GM21528 (cell line): ENCODE measurements around the gene VAMP4.

Source experiments
- ATAC-seq: cut with Tn5 transposase; IDR thresholded peaks from one replicate; pipeline ENCODE4 v1.9.1; 2021; ENCODE audit warnings: mild to moderate bottlenecking, moderate library complexity; ENCODE audit not compliant: unreplicated experiment, low FRiP score

Gene VAMP4, protein sequence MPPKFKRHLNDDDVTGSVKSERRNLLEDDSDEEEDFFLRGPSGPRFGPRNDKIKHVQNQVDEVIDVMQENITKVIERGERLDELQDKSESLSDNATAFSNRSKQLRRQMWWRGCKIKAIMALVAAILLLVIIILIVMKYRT

DNA sequence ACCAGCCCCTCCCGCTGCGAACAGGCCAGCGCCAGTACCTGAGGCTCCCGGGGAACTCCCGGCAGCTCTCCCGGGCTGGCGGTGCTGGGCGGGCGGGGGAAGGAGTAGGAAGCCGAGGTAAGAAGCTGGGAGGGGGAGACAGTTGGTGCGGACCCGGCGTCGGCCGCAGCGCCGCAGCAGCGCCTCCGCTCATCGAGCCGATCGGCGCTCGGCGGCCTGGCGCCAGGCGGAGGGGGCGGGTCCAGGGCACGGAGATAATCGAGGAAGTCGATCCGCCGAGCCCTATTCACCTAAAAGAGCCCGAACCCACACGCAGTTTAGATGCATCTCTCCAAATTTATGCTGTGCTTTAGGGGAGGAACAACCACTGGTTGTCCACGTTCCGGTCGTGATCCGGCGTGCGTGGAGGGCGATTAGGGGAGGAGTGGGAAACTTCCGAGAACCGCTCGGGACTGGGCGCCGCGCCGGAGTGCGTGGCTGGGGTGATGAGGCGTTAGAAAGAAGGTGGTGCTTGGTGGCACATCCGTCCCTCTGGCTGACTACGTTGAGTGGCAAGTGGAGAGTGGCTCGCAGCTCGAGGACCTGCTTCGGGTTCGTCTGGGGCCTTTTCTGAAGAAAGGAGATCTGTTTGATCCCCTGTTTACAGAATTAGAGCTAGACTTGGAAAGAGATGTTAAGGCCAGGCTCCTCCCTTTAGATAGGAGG, at the start of gene VAMP4:
VAMP4 (minus strand) TSS at position 194 of the 705 bp plus-strand sequence. CDS start 3,651 bp downstream, outside the sequence.
- peak; percentile 96 for ATAC-seq

DNA sequence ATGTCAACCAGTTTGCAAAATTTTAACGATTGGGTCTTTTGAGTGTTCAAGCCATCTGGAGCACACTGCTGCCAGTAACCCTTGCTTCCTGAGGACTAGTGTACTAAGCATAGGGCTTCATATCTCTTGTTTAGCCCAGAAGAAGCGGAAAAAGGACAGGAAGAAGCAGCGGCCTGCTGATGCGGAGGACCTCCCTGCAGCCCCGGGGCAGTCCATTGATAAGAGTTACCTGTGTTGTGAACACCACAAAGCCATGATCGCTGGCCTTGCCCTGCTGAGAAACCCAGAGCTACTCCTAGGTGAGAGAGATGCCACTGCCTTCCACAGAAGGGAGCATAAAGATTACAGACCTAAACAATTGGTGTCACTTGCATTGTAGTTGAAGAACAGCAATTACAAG, 48.5 kb upstream of the VAMP4 start:
- no peak for ATAC-seq

DNA sequence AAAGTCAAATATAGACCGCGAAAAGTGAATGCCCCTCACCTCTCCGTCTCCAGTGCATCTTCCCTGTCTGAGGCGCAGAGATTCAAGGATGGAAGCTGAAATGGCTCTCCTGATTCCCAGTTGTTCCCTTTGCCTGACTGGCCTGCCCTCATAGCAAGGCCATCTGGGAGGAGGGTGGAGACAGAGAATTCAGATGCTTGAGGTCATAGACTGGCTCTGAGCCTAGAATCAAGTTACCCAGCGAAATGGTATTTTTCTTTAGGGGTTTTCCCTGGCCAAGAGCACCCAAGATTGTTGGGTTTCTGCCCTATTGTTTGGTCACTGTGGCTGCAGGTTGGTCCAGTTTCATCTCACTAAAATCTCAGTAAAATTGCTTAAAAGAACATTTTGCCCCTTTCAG, 46.8 kb upstream of the VAMP4 start:
- no peak for ATAC-seq

DNA sequence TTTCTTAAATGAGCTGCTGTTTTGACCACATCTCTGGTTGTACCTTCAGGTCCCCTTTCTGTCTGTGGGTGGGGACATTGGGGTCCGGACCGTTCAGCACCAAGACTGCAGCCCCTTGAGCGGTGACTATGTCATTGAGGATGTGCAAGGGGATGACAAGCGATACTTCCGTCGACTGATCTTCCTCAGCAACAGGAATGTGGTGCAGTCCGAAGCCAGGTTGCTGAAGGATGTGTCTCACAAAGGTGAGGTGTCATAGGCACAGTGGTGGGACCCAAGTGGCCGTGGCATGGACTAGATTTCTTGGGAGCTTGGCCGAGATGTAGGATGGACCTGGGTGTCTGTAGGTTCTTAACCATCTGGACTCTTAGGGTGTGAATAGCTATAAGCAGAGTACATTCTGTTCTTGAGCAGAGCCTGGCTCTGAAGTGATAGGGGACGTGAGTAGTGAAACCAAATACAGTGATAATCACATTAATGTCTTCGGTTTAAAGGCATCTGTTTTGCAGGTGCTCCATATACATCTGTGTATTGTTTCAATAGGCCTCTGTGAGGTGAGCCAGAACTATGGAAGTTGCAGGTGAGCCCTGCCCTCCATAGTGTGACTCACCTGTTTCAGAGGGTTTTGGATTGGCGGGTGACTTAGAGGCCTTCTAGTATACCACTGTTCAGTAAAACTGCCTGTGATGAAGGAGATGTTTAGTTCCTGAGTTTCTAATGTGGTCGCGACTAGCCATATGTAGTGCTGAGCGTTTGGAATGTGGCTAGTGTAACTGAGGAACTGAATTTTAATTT, 46.0 kb upstream of the VAMP4 start:
- no peak for ATAC-seq

DNA sequence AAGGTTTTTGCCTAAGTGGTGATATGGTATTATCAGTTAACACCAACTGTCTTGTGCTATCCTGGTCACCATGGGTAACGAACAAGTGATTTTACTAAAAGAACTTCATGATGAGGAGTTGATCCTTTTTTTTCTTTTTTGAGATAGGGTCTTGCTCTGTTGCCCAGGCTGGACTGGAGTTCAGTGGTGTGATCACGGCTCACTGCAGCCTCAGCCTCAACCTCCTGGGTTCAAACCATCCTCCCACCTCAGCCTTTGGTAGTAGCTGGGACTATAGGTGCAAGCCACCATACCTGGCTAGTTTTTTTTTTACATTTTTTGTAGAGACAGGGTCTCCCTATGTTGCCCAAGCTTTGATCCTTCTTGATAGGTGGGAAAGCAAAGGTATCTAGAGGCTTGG, 44.7 kb upstream of the VAMP4 start:
- no peak for ATAC-seq

DNA sequence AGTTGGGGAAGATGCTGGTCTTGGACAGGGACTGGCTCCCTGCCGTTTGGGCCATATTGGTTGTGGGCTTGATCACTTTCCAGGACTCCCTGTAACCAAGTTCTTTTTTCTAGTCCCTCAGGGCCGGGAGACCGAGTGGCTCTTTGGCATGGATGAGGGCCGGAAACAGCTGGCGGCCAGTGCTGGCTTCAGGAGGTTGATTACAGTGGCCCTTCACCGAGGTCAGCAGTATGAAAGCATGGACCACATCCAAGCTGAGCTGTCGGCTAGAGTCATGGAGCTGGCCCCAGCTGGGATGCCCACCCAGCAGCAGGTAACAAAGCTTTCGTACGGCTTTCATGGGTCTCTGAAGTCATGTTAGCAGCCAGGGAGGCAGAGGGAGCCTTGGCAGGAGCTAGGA, 43.9 kb upstream of the VAMP4 start:
- no peak for ATAC-seq

DNA sequence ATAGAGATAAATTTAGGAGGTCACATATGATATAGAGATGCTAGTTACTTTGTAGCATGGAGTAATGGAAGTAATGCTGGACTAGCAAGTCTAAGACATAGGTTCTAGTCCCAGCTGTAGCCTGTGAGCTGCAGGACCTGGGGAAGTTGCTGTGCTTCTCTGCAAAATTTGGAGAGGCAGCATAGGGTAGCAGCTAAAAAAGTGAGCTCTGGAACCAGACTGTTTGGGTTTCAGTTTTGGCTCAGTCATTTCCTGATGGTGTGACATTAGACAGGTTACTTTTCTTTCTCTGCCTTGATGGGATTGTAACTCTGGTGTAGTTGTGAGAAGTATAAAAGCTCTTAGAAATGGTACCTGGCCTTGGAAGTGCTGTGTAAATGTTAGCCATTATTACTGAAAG, 42.9 kb upstream of the VAMP4 start:
- peak; percentile 17 for ATAC-seq

DNA sequence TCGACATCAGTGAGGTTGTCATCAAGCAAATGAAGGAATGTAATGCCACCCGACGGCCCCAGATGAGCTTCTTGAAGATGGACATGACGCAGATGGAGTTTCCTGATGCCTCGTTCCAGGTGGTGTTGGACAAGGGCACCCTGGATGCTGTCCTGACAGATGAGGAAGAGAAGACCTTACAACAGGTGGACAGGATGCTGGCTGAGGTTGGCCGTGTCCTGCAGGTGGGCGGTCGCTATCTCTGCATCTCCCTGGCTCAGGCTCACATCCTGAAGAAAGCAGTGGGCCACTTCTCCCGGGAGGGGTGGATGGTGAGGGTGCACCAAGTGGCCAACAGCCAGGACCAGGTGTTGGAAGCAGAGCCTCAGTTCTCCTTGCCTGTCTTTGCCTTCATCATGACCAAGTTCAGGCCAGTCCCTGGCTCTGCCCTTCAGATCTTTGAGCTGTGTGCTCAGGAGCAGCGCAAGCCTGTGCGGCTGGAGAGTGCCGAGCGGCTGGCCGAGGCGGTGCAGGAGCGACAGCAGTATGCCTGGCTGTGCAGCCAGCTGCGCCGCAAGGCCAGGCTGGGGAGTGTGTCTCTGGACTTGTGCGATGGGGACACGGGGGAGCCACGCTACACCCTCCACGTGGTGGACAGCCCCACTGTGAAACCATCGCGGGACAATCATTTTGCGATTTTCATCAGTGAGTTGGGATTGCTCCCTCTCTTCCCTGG, 42.1 kb upstream of the VAMP4 start:
- ATAC-seq, result no peak

DNA sequence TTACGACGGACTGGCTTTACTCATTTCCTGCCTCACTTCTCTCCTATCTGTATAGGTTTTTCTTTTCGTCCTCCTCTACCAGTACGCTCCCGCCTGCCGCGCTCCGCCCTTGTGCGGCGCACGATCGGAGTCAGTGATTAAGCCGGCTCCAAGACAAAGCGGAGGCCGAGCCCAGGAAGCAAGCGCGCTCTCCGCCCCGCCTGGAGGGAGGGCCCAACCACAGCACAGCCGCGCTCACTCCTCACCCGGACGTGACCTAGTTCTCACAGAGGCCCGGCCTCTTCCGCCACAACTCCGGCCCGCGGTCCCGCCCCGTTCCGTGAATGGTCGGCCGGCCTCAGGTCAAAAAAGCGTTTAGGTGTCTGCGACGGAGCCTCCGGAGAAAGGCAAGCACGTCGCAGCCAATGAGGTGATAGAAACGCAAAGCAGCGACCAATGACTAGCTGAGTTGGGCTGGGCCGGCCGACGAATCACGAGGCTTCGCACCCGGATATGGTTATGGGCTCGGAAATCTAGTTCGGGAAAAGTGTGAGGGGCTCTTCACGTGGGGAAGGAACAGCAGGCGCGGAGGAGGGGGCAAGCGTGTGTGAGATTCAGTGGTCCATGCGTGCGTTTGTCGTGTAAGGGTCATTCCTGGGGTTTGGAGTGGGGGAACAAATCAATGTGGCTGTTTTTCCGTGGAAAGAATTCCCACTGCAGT, 39.5 kb upstream of the VAMP4 start, which contains the start of gene METTL13:
METTL13 (plus strand) TSS at position 485 of the 700 bp plus-strand sequence. CDS start 308 bp downstream, outside the sequence.
- ATAC-seq, result peak; percentile 99

DNA sequence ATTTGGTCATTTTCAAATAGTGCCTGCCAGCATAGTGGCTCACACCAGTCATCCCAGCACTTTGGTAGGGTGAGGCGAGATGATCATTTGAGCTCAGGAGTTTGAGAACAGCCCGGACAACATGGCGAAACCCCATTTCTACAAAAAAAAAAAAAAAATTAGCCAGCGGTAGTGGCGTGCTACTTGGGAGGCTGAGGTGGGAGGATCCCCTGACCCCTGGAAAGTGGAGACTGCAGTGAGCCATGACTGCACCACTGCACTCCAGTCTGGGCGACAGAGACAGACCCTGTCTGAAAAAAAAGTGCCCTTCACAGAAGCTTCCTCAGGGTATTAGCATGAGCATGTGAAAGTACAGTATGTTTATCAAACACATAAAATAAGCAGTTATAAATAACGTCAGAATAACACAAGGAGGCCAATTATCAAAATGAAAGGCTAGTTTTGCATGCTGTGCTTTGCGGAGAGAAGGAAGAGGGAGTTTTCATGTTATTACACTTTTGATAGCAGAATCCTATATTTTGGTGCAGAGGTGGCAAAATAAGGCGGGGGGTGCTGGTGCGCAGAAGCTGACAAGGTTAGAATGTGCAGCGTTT, 38.8 kb upstream of the VAMP4 start:
- ATAC-seq, result no peak

DNA sequence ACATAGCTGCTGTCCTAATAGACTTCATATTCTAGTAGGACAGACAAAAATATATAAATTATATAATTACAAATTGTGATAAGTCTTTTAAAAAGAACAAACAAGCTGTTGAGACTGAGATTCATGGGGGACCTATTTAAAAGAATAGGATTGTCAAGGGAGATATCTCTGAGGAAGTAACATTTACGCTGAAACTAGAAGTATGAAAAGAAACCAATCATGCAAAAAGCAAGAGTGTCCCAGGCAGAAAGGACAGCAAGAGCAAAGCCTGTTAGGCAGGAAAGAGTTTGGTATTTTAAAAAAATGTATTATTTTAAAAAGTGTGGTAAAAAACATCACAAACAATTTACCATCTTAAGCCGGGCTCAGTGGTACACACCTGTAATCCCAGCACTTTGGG, 30.4 kb upstream of the VAMP4 start:
- ATAC-seq, result no peak

DNA sequence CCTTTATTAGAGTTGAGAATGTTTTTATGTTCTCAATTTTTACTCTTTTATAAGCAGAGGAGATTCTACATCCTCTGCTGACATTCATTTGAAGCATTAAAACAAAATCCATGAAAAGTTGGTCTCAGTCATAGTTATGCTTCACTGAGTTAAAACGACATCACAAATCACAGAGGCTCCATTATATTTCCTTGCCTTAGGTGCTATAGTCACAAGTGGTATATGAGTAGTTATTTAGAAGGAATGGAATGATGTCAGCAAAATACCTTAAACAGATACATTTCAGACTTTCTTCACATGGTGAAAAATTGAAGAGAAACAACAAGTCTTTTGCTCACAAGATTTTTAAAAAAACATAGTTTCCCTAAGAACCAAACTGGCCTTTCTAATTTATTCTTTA, 27.9 kb upstream of the VAMP4 start:
- no peak for ATAC-seq

DNA sequence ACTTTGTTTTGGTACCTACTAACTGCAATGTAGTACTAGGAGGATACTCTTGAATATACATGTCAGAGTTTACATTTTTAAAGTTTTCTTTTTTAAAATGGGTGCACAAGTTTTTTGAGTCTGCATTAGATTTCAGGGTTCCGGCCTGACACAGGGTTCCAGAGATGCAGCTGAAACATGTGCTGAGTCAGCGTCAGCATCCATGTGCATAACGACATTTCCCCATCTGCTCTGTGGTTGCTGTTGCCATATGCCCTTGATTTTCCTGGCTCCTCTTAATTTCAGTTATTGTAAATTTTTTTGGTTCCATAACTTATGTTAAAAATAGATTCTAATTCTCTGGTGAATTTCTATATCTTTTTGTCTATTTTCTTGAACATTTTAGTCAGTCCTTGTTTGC, 27.3 kb upstream of the VAMP4 start:
- no peak for ATAC-seq

DNA sequence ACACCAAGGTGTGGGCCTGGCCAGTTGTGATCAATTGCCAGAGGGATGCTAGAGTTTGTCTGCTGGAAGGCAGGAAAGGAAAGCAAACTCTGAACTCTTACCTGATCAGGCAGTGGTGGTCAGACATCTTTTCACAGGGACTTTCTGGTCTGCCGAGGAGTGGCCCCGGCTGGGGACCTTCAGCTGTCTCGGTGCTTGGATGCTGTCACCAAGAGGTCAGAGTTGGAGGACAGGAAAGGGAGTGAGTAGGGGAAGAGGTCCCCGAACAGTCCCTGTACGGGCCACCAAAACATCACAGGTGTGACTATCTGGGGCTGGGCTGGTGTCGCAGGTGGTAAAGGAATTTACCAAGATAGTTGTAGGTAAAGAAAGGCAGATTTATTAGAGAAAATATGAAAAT, 21.9 kb upstream of the VAMP4 start:
- ATAC-seq, result no peak

DNA sequence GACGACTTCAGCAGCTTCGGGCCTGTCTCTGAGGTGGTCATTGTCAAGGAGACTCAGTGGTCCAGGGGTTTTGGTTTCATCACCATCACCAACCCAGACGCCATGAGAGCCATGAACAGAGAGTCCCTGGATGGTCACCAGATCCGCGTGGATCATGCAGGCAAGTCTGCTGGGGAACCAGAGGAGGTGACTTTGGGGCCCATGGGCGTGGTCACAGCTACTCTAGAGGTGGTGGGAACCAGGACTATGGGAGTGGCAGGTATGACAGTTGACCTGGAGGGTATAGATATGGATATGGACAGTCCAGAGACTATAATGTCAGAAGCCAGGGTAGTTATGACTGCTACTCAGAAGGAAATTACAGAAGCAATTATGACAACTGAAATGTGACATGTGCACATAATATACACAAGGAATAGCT, 20.3 kb upstream of the VAMP4 start:
- no peak for ATAC-seq

DNA sequence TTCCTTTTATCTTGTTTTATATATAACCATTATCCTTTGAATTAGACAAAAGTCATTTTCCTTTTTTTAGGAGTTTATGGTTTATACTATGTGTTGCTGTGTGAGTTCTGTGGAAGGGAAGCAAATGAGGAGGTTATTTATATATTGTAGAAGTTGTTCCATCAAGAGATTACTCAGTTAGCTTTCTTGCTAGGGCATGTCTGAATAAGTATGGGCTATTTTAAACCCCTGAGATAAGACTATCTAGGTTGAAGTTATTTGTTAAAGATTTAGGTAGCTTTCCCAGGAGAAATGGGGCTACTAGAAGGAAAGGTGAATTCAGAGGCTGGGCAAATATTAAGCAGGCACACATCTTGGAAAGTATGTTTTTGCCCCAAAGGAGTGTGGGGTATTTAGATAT, 16.1 kb upstream of the VAMP4 start:
- ATAC-seq, result no peak

DNA sequence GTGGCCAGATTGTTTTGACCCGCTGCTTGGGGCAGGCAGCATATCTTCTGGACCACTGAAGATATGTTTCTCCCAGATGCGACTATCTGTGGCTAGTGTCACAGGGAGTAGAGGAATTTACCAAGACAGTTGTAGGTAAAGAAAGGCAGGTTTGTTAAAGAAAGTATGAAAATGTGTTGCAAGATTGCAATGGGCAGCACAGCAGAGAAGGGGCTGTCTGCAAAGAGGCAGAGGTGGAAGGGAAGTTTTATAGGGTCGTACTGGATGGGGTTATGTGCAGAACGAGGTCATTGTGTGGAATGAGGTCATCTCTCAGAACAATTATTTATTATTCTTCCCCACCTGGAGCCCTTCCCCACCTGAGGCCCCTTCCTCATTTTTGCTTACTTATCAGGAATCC, 15.0 kb upstream of the VAMP4 start:
- ATAC-seq, result no peak

DNA sequence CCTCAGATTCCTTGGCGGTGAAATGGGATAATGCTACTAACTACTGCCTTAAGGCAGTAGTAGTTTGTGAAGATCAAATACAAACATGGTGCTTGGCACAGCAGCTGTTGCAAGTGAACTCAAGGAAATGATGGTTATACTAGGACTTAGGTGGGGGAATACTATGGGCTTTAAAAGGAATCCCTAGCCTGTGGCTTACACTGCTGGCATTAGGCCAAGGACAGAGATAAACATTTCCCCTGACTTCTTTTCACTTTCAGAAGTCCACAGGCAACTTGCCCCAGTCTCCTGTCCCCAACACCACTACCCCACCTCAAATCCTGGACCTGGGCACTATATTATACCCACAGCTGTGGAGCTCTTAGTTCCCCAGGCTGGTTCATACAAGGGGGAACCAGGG, 13.1 kb upstream of the VAMP4 start:
- ATAC-seq, result no peak

DNA sequence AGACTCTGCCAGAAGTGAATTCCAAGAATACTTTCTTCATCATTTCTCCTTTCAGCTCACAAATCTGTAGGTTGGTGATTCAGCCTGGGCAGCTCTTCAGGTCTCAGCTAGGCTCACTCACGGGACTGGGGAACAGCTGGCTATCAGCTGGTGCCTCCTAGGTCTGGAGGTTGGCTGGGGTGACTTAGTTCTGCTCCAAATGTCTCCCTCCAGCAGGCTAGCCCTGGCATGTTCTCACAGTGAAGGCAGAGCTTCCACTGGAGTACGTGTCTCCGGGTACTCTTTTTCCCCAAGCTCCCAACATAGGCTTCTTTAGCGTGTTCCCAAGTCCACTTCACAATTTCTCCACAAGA, 12.5 kb upstream of the VAMP4 start:
- no peak for ATAC-seq

DNA sequence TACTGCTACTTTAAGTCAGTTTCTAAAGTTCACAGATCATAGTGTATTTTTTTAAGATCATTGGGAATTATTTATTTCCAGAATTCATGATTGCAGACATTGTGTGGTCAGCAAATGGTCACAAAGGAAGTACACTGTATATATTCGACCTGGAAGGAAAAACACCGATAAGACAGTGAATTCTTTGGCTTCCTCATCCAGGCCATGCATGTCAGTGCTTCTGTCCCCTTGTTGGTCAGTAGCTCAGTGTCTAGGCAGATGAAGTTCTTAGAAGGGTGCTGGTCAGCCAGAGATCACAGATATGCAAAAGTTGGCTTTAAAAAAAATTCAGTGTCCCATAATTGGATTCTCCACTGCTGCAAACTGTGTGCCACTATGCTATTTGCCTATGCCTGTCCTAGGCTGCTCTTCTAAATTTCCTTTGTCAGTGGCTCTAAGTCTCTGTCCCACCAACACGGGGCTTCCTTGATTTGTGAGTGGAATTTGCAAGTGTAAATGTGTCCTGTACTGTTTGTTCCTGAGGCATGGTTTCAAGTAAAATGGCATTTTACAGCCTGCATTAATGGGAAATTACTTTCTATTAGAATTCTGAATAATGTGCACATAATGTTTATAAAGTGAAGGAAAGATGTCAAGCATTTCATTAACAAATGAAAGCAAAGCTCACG, 12.0 kb upstream of the VAMP4 start:
- no peak for ATAC-seq
